HEK293 (cell line): ENCODE data around the gene PSTPIP1.

ENCODE experiments used
- CTCF ChIA-PET: fragments of 350-600 bp; formaldehyde crosslinking; extraction: SDS; loops from one replicate; lab custom pipeline; 2021; ENCODE audit warnings: antibody characterized with exemption; lab: Yijun Ruan, JAX
- POLR2A ChIA-PET: fragments of 300-600 bp; formaldehyde crosslinking; extraction: SDS; loops from one replicate; lab custom pipeline; 2020; ENCODE audit warnings: antibody characterized with exemption, inconsistent platforms; lab: Yijun Ruan, JAX
- H3K27ac ChIP-seq: fragments of 200-500 bp; sonication (Bioruptor generic); 2 replicates; pipeline ENCODE4 v1.5.1; 2014; ENCODE audit warnings: low read depth, low read length, control low read depth, inconsistent platforms; ENCODE audit errors: extremely low read depth
- H3K36me3 ChIP-seq, 2 experiments: fragments of 200-500 bp in 1 of 2; sonication (Bioruptor generic) in 1 of 2; 1 replicate in 1 of 2; 2 replicates in 1 of 2; pipeline ENCODE4 v1.5.1; 2014 to 2017; ENCODE audit warnings: inconsistent platforms in 2 of 2, low read length in 2 of 2; ENCODE audit not compliant: control insufficient read depth in 2 of 2, insufficient read depth in 1 of 2
- H3K4me1 ChIP-seq: fragments of 200-500 bp; sonication (Bioruptor generic); 2 replicates; pipeline ENCODE4 v1.5.1; 2014; ENCODE audit warnings: mild to moderate bottlenecking, low read length, inconsistent platforms; ENCODE audit not compliant: control insufficient read depth, insufficient read depth
- H3K4me3 ChIP-seq: 2 replicates; pipeline ENCODE4 v1.5.1; 2011; ENCODE audit warnings: low read depth, mild to moderate bottlenecking, control low read depth, low read length, moderate library complexity
- H3K9me3 ChIP-seq: fragments of 200-500 bp; sonication (Bioruptor generic); 2 replicates; pipeline ENCODE4 v1.5.1; 2014; ENCODE audit warnings: low read depth, low read length, inconsistent platforms; ENCODE audit not compliant: control insufficient read depth, insufficient read depth
- ELK4 ChIP-seq: IDR thresholded peaks from 2 replicates; pipeline ENCODE4 v1.6.1; 2011; ENCODE audit warnings: mild to moderate bottlenecking, low read depth, low read length, borderline replicate concordance
- INSM2 ChIP-seq: fragments of 450-650 bp; formaldehyde crosslinking; IDR thresholded peaks from 2 replicates; pipeline ENCODE4 v1.5.1; 2016; ENCODE audit warnings: missing biosample characterization, missing genetic modification characterization
- KLF1 ChIP-seq: fragments of 450-650 bp; formaldehyde crosslinking; IDR thresholded peaks from 2 replicates; pipeline ENCODE4 v1.5.1; 2016; ENCODE audit warnings: missing biosample characterization, missing genetic modification characterization
- KLF8 ChIP-seq: fragments of 450-650 bp; formaldehyde crosslinking; IDR thresholded peaks from 2 replicates; pipeline ENCODE4 v1.5.1; 2016; ENCODE audit warnings: missing biosample characterization, missing genetic modification characterization
- PRDM1 ChIP-seq: fragments of 450-650 bp; formaldehyde crosslinking; IDR thresholded peaks from 2 replicates; pipeline ENCODE4; 2016; ENCODE audit warnings: missing biosample characterization, missing genetic modification characterization
- PRDM10 ChIP-seq: fragments of 450-650 bp; formaldehyde crosslinking; IDR thresholded peaks from 2 replicates; pipeline ENCODE4 v1.5.1; 2016; ENCODE audit warnings: missing biosample characterization, missing genetic modification characterization
- SP3 ChIP-seq: fragments of 450-650 bp; formaldehyde crosslinking; IDR thresholded peaks from 2 replicates; pipeline ENCODE4 v1.5.1; 2016; ENCODE audit warnings: missing biosample characterization, missing genetic modification characterization
- ZBTB11 ChIP-seq: fragments of 450-650 bp; formaldehyde crosslinking; conservative IDR thresholded peaks from 2 replicates; pipeline ENCODE4 v1.5.1; 2016; ENCODE audit warnings: low read depth, missing biosample characterization, missing genetic modification characterization
- ZBTB48 ChIP-seq: fragments of 450-650 bp; formaldehyde crosslinking; IDR thresholded peaks from 2 replicates; pipeline ENCODE4 v1.5.1; 2016; ENCODE audit warnings: missing biosample characterization, missing genetic modification characterization
- ZBTB7A ChIP-seq: fragments of 450-650 bp; formaldehyde crosslinking; IDR thresholded peaks from 2 replicates; pipeline ENCODE4 v1.5.1; 2016; ENCODE audit warnings: low read depth, missing biosample characterization, missing genetic modification characterization
- ZNF140 ChIP-seq: fragments of 450-650 bp; formaldehyde crosslinking; IDR thresholded peaks from 2 replicates; pipeline ENCODE4 v1.5.1; 2016; ENCODE audit warnings: missing biosample characterization, missing genetic modification characterization
- ZNF292 ChIP-seq: fragments of 450-650 bp; formaldehyde crosslinking; IDR thresholded peaks from 2 replicates; pipeline ENCODE4 v1.5.1; 2016; ENCODE audit warnings: low read depth, missing biosample characterization, missing genetic modification characterization, borderline replicate concordance
- ZNF544 ChIP-seq: fragments of 450-650 bp; formaldehyde crosslinking; IDR thresholded peaks from 2 replicates; pipeline ENCODE4 v1.5.0; 2017; ENCODE audit warnings: missing biosample characterization, missing genetic modification characterization
- ZNF600 ChIP-seq: fragments of 450-650 bp; formaldehyde crosslinking; IDR thresholded peaks from 2 replicates; pipeline ENCODE4 v1.5.1; 2016; ENCODE audit warnings: missing biosample characterization, missing genetic modification characterization
- ZNF658 ChIP-seq: fragments of 450-650 bp; formaldehyde crosslinking; IDR thresholded peaks from 2 replicates; pipeline ENCODE4; 2016; ENCODE audit warnings: missing biosample characterization, missing genetic modification characterization
- ZNF677 ChIP-seq: fragments of 450-650 bp; IDR thresholded peaks from 2 replicates; pipeline ENCODE4 v1.5.0; 2018; ENCODE audit warnings: missing biosample characterization, mild to moderate bottlenecking, missing genetic modification characterization, moderate library complexity
- ZNF785 ChIP-seq: fragments of 450-650 bp; formaldehyde crosslinking; IDR thresholded peaks from 2 replicates; pipeline ENCODE4 v1.5.1; 2016; ENCODE audit warnings: missing biosample characterization, missing genetic modification characterization
- ZSCAN4 ChIP-seq: fragments of 450-650 bp; formaldehyde crosslinking; IDR thresholded peaks from 2 replicates; pipeline ENCODE4 v1.5.1; 2017; ENCODE audit warnings: missing biosample characterization, missing genetic modification characterization

PSTPIP1 gene

GRCh38 chr15:77057072-77057471, 62.1 kb downstream of the PSTPIP1 start:
- TF ChIP-seq PRDM1 (tag by site-specific recombination) = peak; percentile 37; the same call in 1 of the 2 replicates
- no peak for TF ChIP-seq KLF8
- ChIA-PET POLR2A (interaction anchor here (1.2 kb wide), 1 partner anchor 14 kb away, joined by 8 read pairs; the partner anchor contains the start of gene TSPAN3), CTCF (interaction anchor here (0.6 to 1.7 kb wide), 4 partner anchors 12 to 50 kb away, joined by 3 to 6 read pairs (median 4); no protein-coding TSS in a partner anchor)
- Histone ChIP-seq H3K4me1 (peaks cover 30% of the 10 kb centered on the region), H3K4me3 (no peak overlapping the region), H3K9me3 (no peaks in the 10 kb centered on the region), H3K27ac (no peak overlapping the region), H3K36me3 (peaks cover 23 to 27% of the 10 kb centered on the region in 2 experiments)

- CTCF ChIA-PET = interaction anchor here (0.6 to 1.7 kb wide), 2 partner anchors 23 to 50 kb away, joined by 3 to 6 read pairs; no protein-coding TSS in a partner anchor
- H3K4me1 ChIP-seq = peaks cover 36% of the 10 kb centered on the region
- H3K9me3 ChIP-seq = no peaks in the 10 kb centered on the region
- H3K27ac ChIP-seq = no peak overlapping the region
- POLR2A ChIA-PET = interaction anchor here (1.2 kb wide), 1 partner anchor 13 kb away, joined by 8 read pairs; the partner anchor contains the start of gene TSPAN3
- H3K36me3 ChIP-seq = peaks cover 17 to 21% of the 10 kb centered on the region in 2 experiments
- TF ChIP-seq ZBTB11 (tag by site-specific recombination) (no peak), ZNF600 (tag by site-specific recombination) (0 out of 2 replicates have a peak, but pooled peaks have one; percentile 22), PRDM10 (tag by site-specific recombination) (peak; percentile 37; the same call in 1 of the 2 replicates), ZNF677 (tag by site-specific recombination) (no peak)
- no peak overlapping the region for H3K4me3 ChIP-seq
These were observed 62.8 kb downstream of the PSTPIP1 start for GRCh38 chr15:77057685-77058084.

GRCh38 chr15:77058468-77058867, 63.5 kb downstream of the PSTPIP1 start:
- ChIA-PET POLR2A (interaction anchor here (0.7 to 1.2 kb wide), 3 partner anchors 8 to 383 kb away, joined by 3 to 4 read pairs (median 3); partner anchors contain the start of gene TSPAN3), CTCF (interaction anchor here (0.6 to 1.4 kb wide), 3 partner anchors 24 to 54 kb away, joined by 3 to 7 read pairs (median 5); no protein-coding TSS in a partner anchor)
- TF ChIP-seq ZSCAN4 (no peak), ZNF544 (tag by site-specific recombination) (no peak), ELK4 (no peak), SP3 (tag by site-specific recombination) (no peak), KLF1 (tag by site-specific recombination) (no peak), ZNF292 (no peak), ZNF658 (tag by site-specific recombination) (no peak), INSM2 (tag by site-specific recombination) (no peak), ZNF140 (tag by site-specific recombination) (no peak), ZBTB7A (no peak), ZNF785 (tag by site-specific recombination) (no peak), ZBTB48 (tag by site-specific recombination) (no peak)
- no peaks in the 10 kb centered on the region for H3K9me3 ChIP-seq
- peaks cover 39% of the 10 kb centered on the region for H3K4me1 ChIP-seq
- H3K27ac ChIP-seq = no peak overlapping the region
- H3K36me3 ChIP-seq = peaks cover 11 to 16% of the 10 kb centered on the region in 2 experiments
- no peak overlapping the region for H3K4me3 ChIP-seq
